ENCODE data around the gene RPS24.

GRCh38 chr10:78071140-78071856 lies 37.6 kb downstream of the RPS24 start:
- TF ChIP-seq, protein P1, sequence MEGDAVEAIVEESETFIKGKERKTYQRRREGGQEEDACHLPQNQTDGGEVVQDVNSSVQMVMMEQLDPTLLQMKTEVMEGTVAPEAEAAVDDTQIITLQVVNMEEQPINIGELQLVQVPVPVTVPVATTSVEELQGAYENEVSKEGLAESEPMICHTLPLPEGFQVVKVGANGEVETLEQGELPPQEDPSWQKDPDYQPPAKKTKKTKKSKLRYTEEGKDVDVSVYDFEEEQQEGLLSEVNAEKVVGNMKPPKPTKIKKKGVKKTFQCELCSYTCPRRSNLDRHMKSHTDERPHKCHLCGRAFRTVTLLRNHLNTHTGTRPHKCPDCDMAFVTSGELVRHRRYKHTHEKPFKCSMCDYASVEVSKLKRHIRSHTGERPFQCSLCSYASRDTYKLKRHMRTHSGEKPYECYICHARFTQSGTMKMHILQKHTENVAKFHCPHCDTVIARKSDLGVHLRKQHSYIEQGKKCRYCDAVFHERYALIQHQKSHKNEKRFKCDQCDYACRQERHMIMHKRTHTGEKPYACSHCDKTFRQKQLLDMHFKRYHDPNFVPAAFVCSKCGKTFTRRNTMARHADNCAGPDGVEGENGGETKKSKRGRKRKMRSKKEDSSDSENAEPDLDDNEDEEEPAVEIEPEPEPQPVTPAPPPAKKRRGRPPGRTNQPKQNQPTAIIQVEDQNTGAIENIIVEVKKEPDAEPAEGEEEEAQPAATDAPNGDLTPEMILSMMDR (optimal IDR thresholded peaks at IDR 0.05 in 1 of 3, IDR thresholded peaks at IDR 0.05 in 1 of 3, conservative IDR thresholded peaks at IDR 0.05 in 1 of 3; ENCODE audit: extremely low read depth in 1 of 3, insufficient read depth in 2 of 3, low read length in 3 of 3) = no peak
- TF ChIP-seq EZH2 (IDR thresholded peaks at IDR 0.05; ENCODE audit: low read length) = no peak

Measured in keratinocyte (primary cell).